ENCODE data around the gene TECTA. TPM values are rescaled to one million over a fixed set of nuclear protein-coding genes. Genes with fewer than 3 reads are reported as not detected.

The TECTA gene
- total RNA-seq, 1 experiment from 2014 or later: 0.41 TPM

DNA sequence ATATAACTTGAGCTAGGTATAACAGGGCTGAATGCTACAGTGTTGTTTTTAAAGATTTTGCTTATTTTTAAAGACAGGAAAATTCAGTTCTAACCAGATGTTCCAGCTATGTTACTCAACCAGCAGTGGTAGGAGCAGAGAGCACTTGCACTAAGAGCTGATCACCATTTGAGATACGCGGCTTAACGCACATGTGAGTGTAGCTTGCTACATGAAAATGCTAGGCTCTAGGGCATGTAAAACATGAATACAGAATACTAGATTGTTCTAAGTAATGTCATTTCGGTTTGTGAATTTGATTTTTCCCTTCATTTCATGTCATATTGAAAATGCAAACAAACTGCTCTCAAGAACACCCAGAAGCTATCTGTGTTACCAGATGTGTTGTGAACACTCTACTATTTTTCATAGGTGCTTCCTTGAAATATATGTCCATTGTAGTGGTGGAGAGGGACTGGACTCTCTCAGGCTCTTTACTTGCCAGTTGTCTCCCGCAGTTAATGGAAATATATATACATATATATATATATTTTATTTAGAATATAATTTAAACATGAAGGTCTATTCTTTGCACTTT lies 10.8 kb upstream of the TECTA start:
- TF ChIP-seq, protein P1, sequence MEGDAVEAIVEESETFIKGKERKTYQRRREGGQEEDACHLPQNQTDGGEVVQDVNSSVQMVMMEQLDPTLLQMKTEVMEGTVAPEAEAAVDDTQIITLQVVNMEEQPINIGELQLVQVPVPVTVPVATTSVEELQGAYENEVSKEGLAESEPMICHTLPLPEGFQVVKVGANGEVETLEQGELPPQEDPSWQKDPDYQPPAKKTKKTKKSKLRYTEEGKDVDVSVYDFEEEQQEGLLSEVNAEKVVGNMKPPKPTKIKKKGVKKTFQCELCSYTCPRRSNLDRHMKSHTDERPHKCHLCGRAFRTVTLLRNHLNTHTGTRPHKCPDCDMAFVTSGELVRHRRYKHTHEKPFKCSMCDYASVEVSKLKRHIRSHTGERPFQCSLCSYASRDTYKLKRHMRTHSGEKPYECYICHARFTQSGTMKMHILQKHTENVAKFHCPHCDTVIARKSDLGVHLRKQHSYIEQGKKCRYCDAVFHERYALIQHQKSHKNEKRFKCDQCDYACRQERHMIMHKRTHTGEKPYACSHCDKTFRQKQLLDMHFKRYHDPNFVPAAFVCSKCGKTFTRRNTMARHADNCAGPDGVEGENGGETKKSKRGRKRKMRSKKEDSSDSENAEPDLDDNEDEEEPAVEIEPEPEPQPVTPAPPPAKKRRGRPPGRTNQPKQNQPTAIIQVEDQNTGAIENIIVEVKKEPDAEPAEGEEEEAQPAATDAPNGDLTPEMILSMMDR (IDR thresholded peaks at IDR 0.05; ENCODE audit: insufficient read depth in 1 of 2, low read depth in 1 of 2, low read length in 1 of 2, severe bottlenecking in 1 of 2, unreplicated experiment in 1 of 2): no peak
- CTCF ChIA-PET: no interaction called here
- BruUV-seq (replicated peaks): no TSS peak

GRCh38 chr11:121091492-121092152 lies 9.4 kb upstream of the TECTA start:
- POLR2A ChIA-PET: no interaction called here
- BruUV-seq (replicated peaks): no TSS peak
- H3K9me3 ChIP-seq: no peaks in the 10 kb centered on the region
- no peak for DNase-seq
- H3K36me3 ChIP-seq (ENCODE audit: control insufficient read depth, insufficient read depth, low read length): no peaks in the 10 kb centered on the region
- TF ChIP-seq, protein P1 (IDR thresholded peaks at IDR 0.05; ENCODE audit: insufficient read depth in 1 of 2, low read depth in 1 of 2, low read length in 1 of 2, severe bottlenecking in 1 of 2, unreplicated experiment in 1 of 2): no peak
- no peaks in the 10 kb centered on the region for H3K27me3 Mint-ChIP-seq (ENCODE audit: insufficient read depth, unreplicated experiment)
- H3K4me1 Mint-ChIP-seq (ENCODE audit: low read depth, unreplicated experiment): peaks cover 18% of the 10 kb centered on the region
- no peaks in the 10 kb centered on the region for H3K27me3 ChIP-seq (replicated peaks; ENCODE audit: control insufficient read depth, insufficient read depth, low read length)
- H3K27ac Mint-ChIP-seq (ENCODE audit: unreplicated experiment): no peak overlapping the region
- CTCF ChIA-PET: no interaction called here
- no peaks in the 10 kb centered on the region for H3K36me3 Mint-ChIP-seq (ENCODE audit: insufficient read depth, unreplicated experiment)
- H3K4me3 Mint-ChIP-seq (ENCODE audit: unreplicated experiment): no peak overlapping the region
- H3K4me3 ChIP-seq (ENCODE audit: low read depth, low read length): no peak overlapping the region
- intact Hi-C loops (cut with micrococcal nuclease; ENCODE audit: unreplicated experiment): no loop called here
- H3K4me1 ChIP-seq: peaks cover 7% of the 10 kb centered on the region
- no peaks in the 10 kb centered on the region for H3K9me3 Mint-ChIP-seq (ENCODE audit: unreplicated experiment)

More for the DNA sequence above, 10.8 kb upstream of the TECTA start:
- Mint-ChIP-seq H3K27ac (ENCODE audit: unreplicated experiment) (no peak overlapping the region), H3K4me3 (ENCODE audit: unreplicated experiment) (no peak overlapping the region), H3K36me3 (ENCODE audit: insufficient read depth, unreplicated experiment) (no peaks in the 10 kb centered on the region), H3K9me3 (ENCODE audit: unreplicated experiment) (no peaks in the 10 kb centered on the region), H3K27me3 (ENCODE audit: insufficient read depth, unreplicated experiment) (no peaks in the 10 kb centered on the region), H3K4me1 (ENCODE audit: low read depth, unreplicated experiment) (peaks cover 22% of the 10 kb centered on the region)
- H3K4me3 ChIP-seq (ENCODE audit: low read depth, low read length): no peak overlapping the region
- peaks cover 7% of the 10 kb centered on the region for H3K4me1 ChIP-seq
- no peaks in the 10 kb centered on the region for H3K36me3 ChIP-seq (ENCODE audit: control insufficient read depth, insufficient read depth, low read length)
- DNase-seq: no peak
- intact Hi-C loops (cut with micrococcal nuclease; ENCODE audit: unreplicated experiment): no loop called here
- H3K9me3 ChIP-seq: no peaks in the 10 kb centered on the region
- POLR2A ChIA-PET: no interaction called here
- H3K27me3 ChIP-seq (replicated peaks; ENCODE audit: control insufficient read depth, insufficient read depth, low read length): no peaks in the 10 kb centered on the region

GRCh38 chr11:121095561-121095960 lies 5.5 kb upstream of the TECTA start:
- Histone ChIP-seq H3K9me3 (no peaks in the 10 kb centered on the region), H3K36me3 (ENCODE audit: control insufficient read depth, insufficient read depth, low read length) (no peaks in the 10 kb centered on the region), H3K27me3 (replicated peaks; ENCODE audit: control insufficient read depth, insufficient read depth, low read length) (no peaks in the 10 kb centered on the region), H3K4me3 (ENCODE audit: low read depth, low read length) (no peak overlapping the region), H3K4me1 (no peaks in the 10 kb centered on the region)
- H3K4me3 Mint-ChIP-seq (ENCODE audit: unreplicated experiment): no peak overlapping the region
- H3K9me3 Mint-ChIP-seq (ENCODE audit: unreplicated experiment): no peaks in the 10 kb centered on the region
- H3K36me3 Mint-ChIP-seq (ENCODE audit: insufficient read depth, unreplicated experiment): no peaks in the 10 kb centered on the region
- DNase-seq: no peak
- ChIA-PET POLR2A (no interaction called here), CTCF (no interaction called here)
- H3K4me1 Mint-ChIP-seq (ENCODE audit: low read depth, unreplicated experiment): no peaks in the 10 kb centered on the region
- BruUV-seq (replicated peaks): no TSS peak
- no peaks in the 10 kb centered on the region for H3K27me3 Mint-ChIP-seq (ENCODE audit: insufficient read depth, unreplicated experiment)
- intact Hi-C loops (cut with micrococcal nuclease; ENCODE audit: unreplicated experiment): no loop called here
- TF ChIP-seq, protein P1 (IDR thresholded peaks at IDR 0.05; ENCODE audit: insufficient read depth in 1 of 2, low read depth in 1 of 2, low read length in 1 of 2, severe bottlenecking in 1 of 2, unreplicated experiment in 1 of 2): no peak
- no peak overlapping the region for H3K27ac Mint-ChIP-seq (ENCODE audit: unreplicated experiment)

Measured in Caco-2 (cell line).